AG10803 (cell line): Measurements from ENCODE around the gene RUFY3.

Experiments used
- DNase-seq: peaks from one replicate; pipeline ENCODE4 v3.0.0; 2010; ENCODE audit warnings: low read depth
- H3K4me3 ChIP-seq: 2 replicates; pipeline ENCODE4 v1.5.1; 2011; ENCODE audit warnings: mild to moderate bottlenecking, low read length, control low read depth
- TF ChIP-seq, protein P1 (sequence below): conservative IDR thresholded peaks from 2 replicates; pipeline ENCODE4 v1.5.1; 2011; ENCODE audit warnings: mild to moderate bottlenecking, low read length, control low read depth, inconsistent platforms

RUFY3 gene

DNA sequence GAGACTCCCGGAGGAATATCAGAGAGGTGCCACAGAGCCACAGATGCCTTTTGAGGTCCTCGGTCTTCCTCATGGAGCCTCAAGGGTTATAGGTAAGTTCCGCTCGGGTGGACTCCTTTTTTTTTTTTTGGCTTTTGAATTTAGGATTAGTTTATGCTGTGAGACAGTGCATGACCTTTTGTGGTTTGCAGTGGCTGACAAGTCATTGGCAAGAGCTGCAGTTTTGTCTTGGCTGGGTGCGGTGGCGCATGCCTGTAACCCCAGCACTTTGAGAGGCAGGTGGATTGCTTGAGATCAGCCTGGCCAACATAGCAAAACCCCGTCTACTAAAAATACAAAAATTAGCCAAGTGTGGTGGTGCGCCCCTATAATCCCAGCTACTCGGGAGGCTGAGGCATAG lies 122.4 kb downstream of the RUFY3 start:
- no peak overlapping the region for H3K4me3 ChIP-seq
- TF ChIP-seq, protein P1, sequence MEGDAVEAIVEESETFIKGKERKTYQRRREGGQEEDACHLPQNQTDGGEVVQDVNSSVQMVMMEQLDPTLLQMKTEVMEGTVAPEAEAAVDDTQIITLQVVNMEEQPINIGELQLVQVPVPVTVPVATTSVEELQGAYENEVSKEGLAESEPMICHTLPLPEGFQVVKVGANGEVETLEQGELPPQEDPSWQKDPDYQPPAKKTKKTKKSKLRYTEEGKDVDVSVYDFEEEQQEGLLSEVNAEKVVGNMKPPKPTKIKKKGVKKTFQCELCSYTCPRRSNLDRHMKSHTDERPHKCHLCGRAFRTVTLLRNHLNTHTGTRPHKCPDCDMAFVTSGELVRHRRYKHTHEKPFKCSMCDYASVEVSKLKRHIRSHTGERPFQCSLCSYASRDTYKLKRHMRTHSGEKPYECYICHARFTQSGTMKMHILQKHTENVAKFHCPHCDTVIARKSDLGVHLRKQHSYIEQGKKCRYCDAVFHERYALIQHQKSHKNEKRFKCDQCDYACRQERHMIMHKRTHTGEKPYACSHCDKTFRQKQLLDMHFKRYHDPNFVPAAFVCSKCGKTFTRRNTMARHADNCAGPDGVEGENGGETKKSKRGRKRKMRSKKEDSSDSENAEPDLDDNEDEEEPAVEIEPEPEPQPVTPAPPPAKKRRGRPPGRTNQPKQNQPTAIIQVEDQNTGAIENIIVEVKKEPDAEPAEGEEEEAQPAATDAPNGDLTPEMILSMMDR: no peak
- DNase-seq: no peak

DNA sequence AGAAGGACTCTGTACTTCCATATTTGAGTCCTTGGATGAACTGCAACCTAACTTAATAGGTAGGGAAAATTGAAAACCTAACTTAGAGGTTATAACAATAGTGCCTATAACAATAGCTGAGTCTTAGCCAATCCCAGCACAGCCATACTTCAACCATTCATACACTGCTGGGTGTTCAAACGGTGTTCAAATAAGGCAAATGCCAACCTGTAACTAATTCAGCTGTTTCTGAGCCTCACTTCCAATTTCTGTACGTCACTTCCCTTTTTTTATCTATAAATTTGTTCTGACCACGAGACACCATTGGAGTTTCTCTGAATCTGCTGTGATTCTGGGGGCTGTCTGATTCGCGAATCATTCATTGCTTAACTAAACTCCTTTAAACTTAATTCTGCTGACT lies 127.5 kb downstream of the RUFY3 start:
- TF ChIP-seq, protein P1: no peak
- no peak for DNase-seq
- H3K4me3 ChIP-seq: no peak overlapping the region

DNA sequence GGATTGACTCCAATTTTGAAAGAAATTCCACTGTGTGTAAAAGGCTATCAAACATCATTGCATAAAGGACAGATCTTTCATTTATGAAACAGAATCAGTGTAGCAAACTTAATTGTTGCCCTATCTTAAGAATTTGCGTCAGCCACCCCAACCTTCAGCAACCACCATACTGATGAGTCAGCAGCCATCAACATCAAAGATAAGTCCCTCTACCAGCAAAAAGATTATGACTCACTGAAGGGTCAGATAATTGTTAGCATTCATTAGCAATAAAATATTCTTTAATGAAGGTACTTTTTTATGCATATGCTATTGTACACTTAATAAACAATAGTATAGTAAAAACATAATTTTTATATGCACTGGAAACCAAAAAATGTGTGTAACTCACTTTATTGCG lies 133.7 kb downstream of the RUFY3 start:
- H3K4me3 ChIP-seq: no peak overlapping the region
- TF ChIP-seq, protein P1: no peak
- no peak for DNase-seq
